Type B pancreatic cell (in vitro differentiated cells): ENCODE results near the gene SDHC. TPM values are rescaled to one million over a fixed set of nuclear protein-coding genes. Genes with fewer than 3 reads are reported as not detected.
A peak's percentile ranks its signal among the peaks of the same experiment; 100 is the strongest.

Experiments
- DNase-seq: peaks from one replicate; pipeline ENCODE4 v3.0.0; 2021; ENCODE audit warnings: mixed read lengths; ENCODE audit not compliant: unreplicated experiment; ENCODE audit errors: extremely low spot score
- H3K27ac Mint-ChIP-seq: 2 replicates; pipeline ENCODE4 v1.8.0; 2021; ENCODE audit warnings: mild to moderate bottlenecking, mixed read lengths
- H3K27me3 Mint-ChIP-seq: 2 replicates; pipeline ENCODE4 v1.8.0; 2021; ENCODE audit warnings: mixed read lengths
- H3K36me3 Mint-ChIP-seq: 2 replicates; pipeline ENCODE4 v1.8.0; 2021; ENCODE audit warnings: mixed read lengths
- H3K4me1 Mint-ChIP-seq: one replicate; pipeline ENCODE4 v1.8.0; 2021; ENCODE audit warnings: mixed read lengths; ENCODE audit not compliant: unreplicated experiment
- H3K4me3 Mint-ChIP-seq: 2 replicates; pipeline ENCODE4 v1.8.0; 2021; ENCODE audit warnings: mild to moderate bottlenecking, mixed read lengths
- H3K9me3 Mint-ChIP-seq: 2 replicates; pipeline ENCODE4 v1.8.0; 2021; ENCODE audit warnings: mixed read lengths
- CTCF ChIP-seq: fragments of 200-600 bp; sonication (generic); conservative IDR thresholded peaks from 2 replicates; pipeline ENCODE4 v1.5.0; 2021; ENCODE audit warnings: antibody characterized with exemption, mild to moderate bottlenecking
- total RNA-seq: library from RNA; stranded (reverse); gene quantifications from 2 replicates; pipeline ENCODE4 v1.2.1, GENCODE V29; 2021; ENCODE audit warnings: low replicate concordance

SDHC gene
- total RNA-seq, 1 donor from 2014 or later, result 206 TPM

- no peaks in the 10 kb centered on the region for H3K9me3 Mint-ChIP-seq
- DNase-seq, result no peak
- no peaks in the 10 kb centered on the region for H3K4me1 Mint-ChIP-seq
- peak overlapping the region; percentile 36 for H3K27ac Mint-ChIP-seq
- no peaks in the 10 kb centered on the region for H3K27me3 Mint-ChIP-seq
- no peaks in the 10 kb centered on the region for H3K36me3 Mint-ChIP-seq
- H3K4me3 Mint-ChIP-seq, result no peak overlapping the region
- peak; percentile 51 for TF ChIP-seq CTCF
Measured at GRCh38 chr1:161374373-161374772, 60.2 kb downstream of the SDHC start.

GRCh38 chr1:161378014-161378413 lies 63.8 kb downstream of the SDHC start:
- no peak for DNase-seq
- Mint-ChIP-seq H3K36me3 (no peaks in the 10 kb centered on the region), H3K27ac (no peak overlapping the region), H3K9me3 (no peaks in the 10 kb centered on the region), H3K4me1 (no peaks in the 10 kb centered on the region), H3K4me3 (no peak overlapping the region), H3K27me3 (no peaks in the 10 kb centered on the region)
- TF ChIP-seq CTCF, result no peak

GRCh38 chr1:161379071-161379470 lies 64.9 kb downstream of the SDHC start:
- no peak for TF ChIP-seq CTCF
- H3K27ac Mint-ChIP-seq, result no peak overlapping the region
- DNase-seq, result no peak
- no peaks in the 10 kb centered on the region for H3K9me3 Mint-ChIP-seq
- H3K27me3 Mint-ChIP-seq, result no peaks in the 10 kb centered on the region
- no peaks in the 10 kb centered on the region for H3K4me1 Mint-ChIP-seq
- peak overlapping the region; percentile 69 for H3K4me3 Mint-ChIP-seq
- no peaks in the 10 kb centered on the region for H3K36me3 Mint-ChIP-seq

- no peak overlapping the region for H3K4me3 Mint-ChIP-seq
- no peaks in the 10 kb centered on the region for H3K36me3 Mint-ChIP-seq
- no peaks in the 10 kb centered on the region for H3K4me1 Mint-ChIP-seq
- H3K27me3 Mint-ChIP-seq, result no peaks in the 10 kb centered on the region
- no peak overlapping the region for H3K27ac Mint-ChIP-seq
- no peak for DNase-seq
- no peaks in the 10 kb centered on the region for H3K9me3 Mint-ChIP-seq
- TF ChIP-seq CTCF, result no peak
Measured at GRCh38 chr1:161381707-161382106, 67.5 kb downstream of the SDHC start.

- TF ChIP-seq CTCF, result peak; percentile 86
- Mint-ChIP-seq H3K4me3 (no peak overlapping the region), H3K4me1 (no peaks in the 10 kb centered on the region), H3K36me3 (no peaks in the 10 kb centered on the region), H3K27me3 (no peaks in the 10 kb centered on the region), H3K9me3 (no peaks in the 10 kb centered on the region), H3K27ac (peak overlapping the region; percentile 3)
- DNase-seq, result no peak
Measured at GRCh38 chr1:161382214-161383019, 68.2 kb downstream of the SDHC start.
